COLO668 (cell line): ENCODE measurements around the gene PCDHGA3.
"Not testable (repeated sequence)": the region's sequence is repeated elsewhere in the genome, so short reads cannot be mapped to it uniquely, and the experiment has no call there.

Experiments
- DNase-seq: peaks from one replicate; lab custom pipeline; 2025; ENCODE audit not compliant: unreplicated experiment; lab: John Stamatoyannopoulos, UW

The PCDHGA3 gene

GRCh38 chr5:141382469-141383294 lies 39.1 kb downstream of the PCDHGA3 start, which contains the start of gene PCDHGA7:
TSS of gene PCDHGA7 (plus strand) at chr5:141382742. CDS start at chr5:141382900, 158 bp downstream.
- no peak for DNase-seq

- no peak for DNase-seq
Observed at GRCh38 chr5:141383345-141383744, 39.7 kb downstream of the PCDHGA3 start.

- DNase-seq = no peak
Observed at GRCh38 chr5:141384471-141385267, 41.0 kb downstream of the PCDHGA3 start.

- DNase-seq = not testable (repeated sequence)
Observed at GRCh38 chr5:141387557-141388311, 44.1 kb downstream of the PCDHGA3 start, which contains the start of gene PCDHGB4. TSS of gene PCDHGB4 (plus strand) at chr5:141387698. CDS start at chr5:141387885, 187 bp downstream.

- DNase-seq = no peak
Observed at GRCh38 chr5:141388661-141389060, 45.0 kb downstream of the PCDHGA3 start.

- no peak for DNase-seq
Observed at GRCh38 chr5:141389153-141390042, 45.8 kb downstream of the PCDHGA3 start.

- DNase-seq = no peak
Observed at GRCh38 chr5:141392429-141393198, 49.0 kb downstream of the PCDHGA3 start, which contains the start of gene PCDHGA8. TSS of gene PCDHGA8 (plus strand) at chr5:141392633. CDS start at chr5:141392814, 181 bp downstream.

GRCh38 chr5:141393267-141393666 lies 49.6 kb downstream of the PCDHGA3 start:
- DNase-seq = no peak

GRCh38 chr5:141394401-141395187 lies 51.0 kb downstream of the PCDHGA3 start:
- DNase-seq = not testable (repeated sequence)
